Breast epithelium (tissue), 4 donors: Measurements from ENCODE around the gene ATP6V1G2. TPM values are rescaled to one million over a fixed set of nuclear protein-coding genes. Genes with fewer than 3 reads are reported as not detected.

Source experiments
- DNase-seq, 2 donors: peaks; one replicate each; pipeline ENCODE4 v3.0.0-alpha.2; 2019; ENCODE audit warnings: low spot score in 2 of 2
- H3K27ac ChIP-seq, 2 donors: fragments of 200-600 bp; sonication (generic) in 1 of 2; one replicate each; pipeline ENCODE4 v1.5.1; 2016 to 2019; ENCODE audit warnings: mild to moderate bottlenecking in 1 of 2
- H3K27me3 ChIP-seq, 2 donors: fragments of 200-600 bp; sonication (generic) in 1 of 2; one replicate each; pipeline versions ENCODE4 v1.5.1 to v1.6.0; 2017 to 2019; ENCODE audit warnings: control low read depth in 1 of 2, mild to moderate bottlenecking in 1 of 2
- H3K36me3 ChIP-seq: fragments of 200-600 bp; one replicate; pipeline ENCODE4 v1.5.1; 2019
- H3K4me1 ChIP-seq, 2 donors: fragments of 200-600 bp; sonication (generic); one replicate each; pipeline ENCODE4 v1.5.1; 2016 to 2019; ENCODE audit warnings: control low read depth in 1 of 2
- H3K4me3 ChIP-seq, 3 donors: fragments of 200-600 bp; sonication (generic); 1 replicate in 2 of 3; 2 replicates in 1 of 3; pipeline ENCODE4 v1.5.1; 2016 to 2019; ENCODE audit warnings: mild to moderate bottlenecking in 3 of 3, moderate library complexity in 2 of 3
- H3K9me3 ChIP-seq, 2 donors: fragments of 200-600 bp; sonication (generic) in 1 of 2; one replicate each; pipeline ENCODE4 v1.5.1; 2016 to 2019; ENCODE audit warnings: control low read depth in 1 of 2
- CTCF ChIP-seq, 3 donors: fragments of 450-650 bp; IDR thresholded peaks; one replicate each; pipeline ENCODE4 v1.5.1; 2016 to 2017; ENCODE audit warnings: antibody characterized with exemption in 3 of 3, mild to moderate bottlenecking in 3 of 3, moderate library complexity in 3 of 3
- POLR2A ChIP-seq: fragments of 450-650 bp; IDR thresholded peaks from one replicate; pipeline ENCODE4 v1.6.1; 2016; ENCODE audit warnings: antibody characterized with exemption, mild to moderate bottlenecking, moderate library complexity
- POLR2AphosphoS5 ChIP-seq, 3 donors: sonication (generic); formaldehyde crosslinking; IDR thresholded peaks; one replicate each; pipeline ENCODE4 v1.6.1; 2017; ENCODE audit warnings: antibody characterized with exemption in 3 of 3
- intact Hi-C: fragments of 100-400 bp; cut with DNase I; formaldehyde crosslinking; loops from one replicate; pipeline ENCODE4 v1.15.1; 2023; ENCODE audit warnings: low total_unique reads
- total RNA-seq, 3 donors: library from RNA; depleted of rRNA; stranded (reverse); fragments of >200 nt; gene quantifications; one replicate each; pipeline ENCODE4 v1.1.0, GENCODE V29; 2016

ATP6V1G2 gene
- total RNA-seq, 3 donors from 2014 or later, result 0.44 to 1.8 (median 1.6) TPM

- intact Hi-C loops, result no loop called here
- TF ChIP-seq POLR2AphosphoS5 (IDR thresholded peaks at IDR 0.05) (peak; percentile 53 to 64 (median 64)), POLR2A (no peak), CTCF (IDR thresholded peaks at IDR 0.05) (peak; percentile 90 to 95 (median 93))
These were observed 34.5 kb upstream of the ATP6V1G2 start for GRCh38 chr6:31580807-31581433.

GRCh38 chr6:31580438-31580740, 34.0 kb upstream of the ATP6V1G2 start:
- H3K27ac ChIP-seq, result peak overlapping the region; percentile 73 to 80

More at GRCh38 chr6:31580807-31581433, 34.5 kb upstream of the ATP6V1G2 start:
- DNase-seq, result peak; percentile 75 to 85
- H3K4me3 ChIP-seq, result peak overlapping the region; percentile 64 to 76 (median 76)
- H3K4me1 ChIP-seq, result no peaks in the 10 kb centered on the region
- H3K9me3 ChIP-seq, result no peaks in the 10 kb centered on the region
- H3K36me3 ChIP-seq, result no peaks in the 10 kb centered on the region
- H3K27me3 ChIP-seq, result no peaks in the 10 kb centered on the region
- peak overlapping the region; percentile 73 to 80 for H3K27ac ChIP-seq

GRCh38 chr6:31579546-31580437, 33.4 kb upstream of the ATP6V1G2 start:
- Histone ChIP-seq H3K4me1 (no peaks in the 10 kb centered on the region), H3K36me3 (no peaks in the 10 kb centered on the region), H3K27me3 (no peaks in the 10 kb centered on the region), H3K4me3 (peak overlapping the region in 1 of 3 donors; percentile 76), H3K27ac (no peak overlapping the region), H3K9me3 (no peaks in the 10 kb centered on the region)
- DNase-seq, result no peak
- intact Hi-C loops, result no loop called here
- TF ChIP-seq POLR2AphosphoS5 (IDR thresholded peaks at IDR 0.05), result no peak
- TF ChIP-seq POLR2A, result no peak
- no peak for TF ChIP-seq CTCF (IDR thresholded peaks at IDR 0.05)

More at GRCh38 chr6:31580438-31580740, 34.0 kb upstream of the ATP6V1G2 start:
- intact Hi-C loops, result no loop called here
- peak overlapping the region; percentile 64 to 76 (median 76) for H3K4me3 ChIP-seq
- no peaks in the 10 kb centered on the region for H3K4me1 ChIP-seq
- TF ChIP-seq POLR2AphosphoS5 (IDR thresholded peaks at IDR 0.05) (no peak), POLR2A (no peak), CTCF (IDR thresholded peaks at IDR 0.05) (no peak)
- DNase-seq, result no peak
- no peaks in the 10 kb centered on the region for H3K9me3 ChIP-seq
- H3K36me3 ChIP-seq, result no peaks in the 10 kb centered on the region
- H3K27me3 ChIP-seq, result no peaks in the 10 kb centered on the region

- TF ChIP-seq CTCF (IDR thresholded peaks at IDR 0.05) (no peak), POLR2A (no peak), POLR2AphosphoS5 (IDR thresholded peaks at IDR 0.05) (no peak)
- Histone ChIP-seq H3K4me3 (no peak overlapping the region), H3K9me3 (no peaks in the 10 kb centered on the region), H3K4me1 (no peaks in the 10 kb centered on the region), H3K36me3 (no peaks in the 10 kb centered on the region), H3K27me3 (no peaks in the 10 kb centered on the region), H3K27ac (no peak overlapping the region)
- DNase-seq, result no peak
- intact Hi-C loops, result no loop called here
These were observed 32.7 kb upstream of the ATP6V1G2 start for GRCh38 chr6:31579119-31579505.
